ENCODE measurements around the gene SLC26A1. TPM values are rescaled to one million over a fixed set of nuclear protein-coding genes. Genes with fewer than 3 reads are reported as not detected.

Gene SLC26A1
- total RNA-seq, 1 experiment from 2014 or later, result 1.3 TPM

GRCh38 chr4:991451-992296 lies 1.5 kb downstream of the SLC26A1 start:
- Histone ChIP-seq H3K36me3 (ENCODE audit: low read depth) (no peaks in the 10 kb centered on the region), H3K27me3 (ENCODE audit: insufficient read depth, low read depth) (no peaks in the 10 kb centered on the region), H3K4me3 (no peak overlapping the region), H3K4me1 (replicated peaks; ENCODE audit: insufficient read depth) (peaks cover 20% of the 10 kb centered on the region), H3K27ac (no peak overlapping the region), H2AFZ (no peak overlapping the region), H3F3A (ENCODE audit: insufficient read depth, low read depth) (peaks cover 13% of the 10 kb centered on the region; the same call in 1 of the 2 replicates), H3K9me3 (ENCODE audit: insufficient read depth, low read depth) (no peaks in the 10 kb centered on the region), H3K4me2 (no peak overlapping the region), H4K20me1 (ENCODE audit: insufficient read depth) (peaks cover 5% of the 10 kb centered on the region; the same call in 1 of the 2 replicates), H3K9me2 (ENCODE audit: insufficient read depth) (no peaks in the 10 kb centered on the region), H3K79me2 (ENCODE audit: low read depth) (peaks cover 10% of the 10 kb centered on the region; the same call in 1 of the 2 replicates)
- ChIA-PET POLR2A (ENCODE audit: unreplicated experiment) (interaction anchor here (0.7 kb wide), 3 partner anchors 8 to 52 kb away, joined by 3 to 4 read pairs (median 3); no protein-coding TSS in a partner anchor), CTCF (no interaction called here)
- DNase-seq, result no peak
- TF ChIP-seq EZH2 (IDR thresholded peaks at IDR 0.05; ENCODE audit: low read depth) (no peak), CTCF (conservative IDR thresholded peaks at IDR 0.05) (no peak)
- intact Hi-C loops (cut with micrococcal nuclease; ENCODE audit: unreplicated experiment), result no loop called here
- no TSS peak for BruUV-seq (replicated peaks)

- H3K79me2 ChIP-seq (ENCODE audit: low read depth), result peaks cover 17% of the 10 kb centered on the region
- DNase-seq, result no peak
- no peaks in the 10 kb centered on the region for H3K36me3 ChIP-seq (ENCODE audit: low read depth)
- POLR2A ChIA-PET (ENCODE audit: unreplicated experiment), result no interaction called here
- BruUV-seq (replicated peaks), result no TSS peak
- H3K4me2 ChIP-seq, result no peak overlapping the region
- H4K20me1 ChIP-seq (ENCODE audit: insufficient read depth), result peaks cover 5% of the 10 kb centered on the region; the same call in 1 of the 2 replicates
- no peaks in the 10 kb centered on the region for H3K27me3 ChIP-seq (ENCODE audit: insufficient read depth, low read depth)
- H3K4me1 ChIP-seq (replicated peaks; ENCODE audit: insufficient read depth), result peaks cover 25% of the 10 kb centered on the region
- no peak overlapping the region for H3K27ac ChIP-seq
- CTCF ChIA-PET, result no interaction called here
- H3F3A ChIP-seq (ENCODE audit: insufficient read depth, low read depth), result peaks cover 20% of the 10 kb centered on the region; the same call in 1 of the 2 replicates
- H3K9me3 ChIP-seq (ENCODE audit: insufficient read depth, low read depth), result no peaks in the 10 kb centered on the region
- TF ChIP-seq EZH2 (IDR thresholded peaks at IDR 0.05; ENCODE audit: low read depth), result no peak
- no peak for TF ChIP-seq CTCF (conservative IDR thresholded peaks at IDR 0.05)
- intact Hi-C loops (cut with micrococcal nuclease; ENCODE audit: unreplicated experiment), result no loop called here
- no peaks in the 10 kb centered on the region for H3K9me2 ChIP-seq (ENCODE audit: insufficient read depth)
- H2AFZ ChIP-seq, result no peak overlapping the region
- H3K4me3 ChIP-seq, result no peak overlapping the region
Observed at GRCh38 chr4:990746-991367, 2.3 kb downstream of the SLC26A1 start.

GRCh38 chr4:989722-990471 lies 3.3 kb downstream of the SLC26A1 start:
- no TSS peak for BruUV-seq (replicated peaks)
- H3F3A ChIP-seq (ENCODE audit: insufficient read depth, low read depth), result peaks cover 15% of the 10 kb centered on the region; the same call in 1 of the 2 replicates
- DNase-seq, result no peak
- H4K20me1 ChIP-seq (ENCODE audit: insufficient read depth), result peaks cover 5% of the 10 kb centered on the region; the same call in 1 of the 2 replicates
- no peak overlapping the region for H3K4me3 ChIP-seq
- intact Hi-C loops (cut with micrococcal nuclease; ENCODE audit: unreplicated experiment), result loop anchor here (10.0 kb wide), 1 partner anchor 375 kb away; no protein-coding TSS in a partner anchor
- H3K36me3 ChIP-seq (ENCODE audit: low read depth), result no peaks in the 10 kb centered on the region
- H3K9me2 ChIP-seq (ENCODE audit: insufficient read depth), result no peaks in the 10 kb centered on the region
- POLR2A ChIA-PET (ENCODE audit: unreplicated experiment), result no interaction called here
- no peaks in the 10 kb centered on the region for H3K9me3 ChIP-seq (ENCODE audit: insufficient read depth, low read depth)
- no peak overlapping the region for H2AFZ ChIP-seq
- peaks cover 22% of the 10 kb centered on the region for H3K79me2 ChIP-seq (ENCODE audit: low read depth)
- TF ChIP-seq CTCF (conservative IDR thresholded peaks at IDR 0.05), result no peak
- TF ChIP-seq EZH2 (IDR thresholded peaks at IDR 0.05; ENCODE audit: low read depth), result no peak
- H3K4me2 ChIP-seq, result no peak overlapping the region
- H3K4me1 ChIP-seq (replicated peaks; ENCODE audit: insufficient read depth), result peaks cover 32% of the 10 kb centered on the region
- no peak overlapping the region for H3K27ac ChIP-seq
- CTCF ChIA-PET, result no interaction called here
- no peaks in the 10 kb centered on the region for H3K27me3 ChIP-seq (ENCODE audit: insufficient read depth, low read depth)
